ENCODE results near the gene WDR44.
"Not testable (repeated sequence)": the region's sequence is repeated elsewhere in the genome, so short reads cannot be mapped to it uniquely, and the experiment has no call there.

WDR44 gene

DNA sequence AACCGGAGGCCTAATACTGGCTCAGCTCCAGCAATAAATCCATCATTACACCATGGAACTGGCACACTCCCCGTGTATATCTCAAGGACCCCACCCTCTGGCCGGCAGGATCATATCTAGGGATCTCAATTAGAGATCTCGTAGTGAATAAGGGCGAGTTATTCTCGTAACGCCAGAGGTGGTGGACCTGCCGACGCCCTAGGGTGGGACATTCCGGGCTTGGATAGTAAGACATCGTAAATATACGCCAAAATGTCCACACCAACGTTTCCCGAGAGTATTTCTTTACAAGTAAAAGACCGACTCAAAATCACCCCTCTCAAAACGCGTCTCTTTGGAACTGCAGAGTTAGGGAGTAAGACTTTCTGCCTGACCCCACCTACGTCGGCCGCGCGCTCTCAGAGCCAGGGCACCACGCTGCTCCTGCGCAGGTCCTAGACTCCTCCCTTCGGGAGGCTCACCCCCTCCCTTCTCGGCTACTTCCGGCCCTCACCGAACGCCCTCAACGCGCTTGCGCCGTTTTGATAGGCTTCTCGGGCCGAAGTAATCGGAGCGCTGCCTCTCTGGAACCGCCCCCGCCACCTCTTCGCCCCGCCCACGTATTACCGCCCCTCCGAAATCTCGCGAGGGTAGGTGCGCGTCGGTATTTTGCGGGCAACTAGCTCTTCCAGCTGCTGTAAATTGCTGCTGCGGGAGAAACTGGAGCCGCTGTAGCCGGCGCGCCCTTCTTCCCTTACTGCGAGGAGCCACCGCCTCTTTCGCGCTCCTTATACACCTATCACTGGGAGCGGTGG is at the start of gene WDR44:
Gene WDR44 (plus strand): TSS at position 643 of the 794 bp plus-strand sequence. CDS start 398 bp downstream, outside the sequence.
- peak; percentile 80 to 93 (median 90) for DNase-seq

DNA sequence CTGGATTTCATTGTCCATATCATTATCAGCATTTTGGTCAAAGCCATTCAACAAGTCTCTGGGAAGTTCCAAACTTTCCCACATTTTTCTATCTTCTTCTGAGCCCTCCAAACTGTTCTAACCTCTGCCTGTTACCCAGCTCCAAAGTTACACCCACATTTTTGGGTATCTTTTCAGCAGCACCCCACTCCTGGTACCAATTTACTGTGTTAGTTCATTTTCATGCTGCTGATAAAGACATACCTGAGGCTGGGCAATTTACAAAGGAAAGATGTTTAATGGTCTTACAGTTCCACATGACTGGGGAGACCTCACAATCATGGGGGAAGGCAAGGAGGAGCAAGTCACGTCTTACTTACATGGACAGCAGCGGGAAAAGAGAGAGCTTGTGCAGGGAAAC is 40.1 kb upstream of the WDR44 start:
- not testable (repeated sequence) for DNase-seq

- DNase-seq: no peak
Measured at GRCh38 chrX:118315529-118315928, 30.4 kb upstream of the WDR44 start.

GRCh38 chrX:118324588-118324987 is 21.3 kb upstream of the WDR44 start:
- no peak for DNase-seq

DNA sequence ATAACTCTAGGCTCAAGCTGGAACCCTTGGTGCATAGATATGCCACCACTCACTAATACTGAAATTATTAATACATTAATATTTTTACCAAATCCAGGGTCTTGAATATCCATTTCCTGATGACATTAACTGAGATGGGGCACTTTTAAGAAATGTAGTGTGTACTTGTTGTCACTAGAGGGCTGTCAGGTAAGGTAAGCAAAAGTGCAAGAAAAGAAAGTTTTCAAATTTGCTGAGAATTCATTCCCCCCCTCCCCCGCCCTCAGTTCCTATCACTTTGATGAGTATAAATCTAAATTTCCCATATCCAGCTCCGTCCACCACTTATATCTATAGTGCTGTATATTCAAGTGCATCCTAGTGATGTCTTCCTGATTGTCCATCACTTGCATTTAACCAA is 20.5 kb upstream of the WDR44 start:
- peak in 1 of 6 experiments; percentile 4 for DNase-seq

DNA sequence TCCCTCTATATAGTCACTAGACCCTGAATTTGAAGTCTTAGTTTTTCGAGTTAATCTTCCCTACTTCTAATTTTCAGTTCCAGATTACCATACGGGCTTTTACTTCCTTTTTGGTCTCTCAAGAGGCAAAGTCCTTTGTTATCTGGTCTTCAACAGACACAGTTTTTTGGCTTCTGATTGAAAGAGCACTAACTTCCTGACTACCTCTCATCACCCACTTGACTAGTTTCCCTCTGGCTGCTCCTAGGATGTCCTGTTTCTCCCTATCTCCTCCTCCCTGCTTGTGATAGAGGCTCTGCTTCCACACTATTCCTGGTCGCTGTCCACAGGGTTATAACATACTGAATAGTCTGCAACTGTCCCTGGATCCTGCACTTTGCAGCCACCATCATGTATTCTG is 16.7 kb upstream of the WDR44 start:
- DNase-seq: no peak

GRCh38 chrX:118337687-118338086 is 8.2 kb upstream of the WDR44 start:
- no peak for DNase-seq

DNA sequence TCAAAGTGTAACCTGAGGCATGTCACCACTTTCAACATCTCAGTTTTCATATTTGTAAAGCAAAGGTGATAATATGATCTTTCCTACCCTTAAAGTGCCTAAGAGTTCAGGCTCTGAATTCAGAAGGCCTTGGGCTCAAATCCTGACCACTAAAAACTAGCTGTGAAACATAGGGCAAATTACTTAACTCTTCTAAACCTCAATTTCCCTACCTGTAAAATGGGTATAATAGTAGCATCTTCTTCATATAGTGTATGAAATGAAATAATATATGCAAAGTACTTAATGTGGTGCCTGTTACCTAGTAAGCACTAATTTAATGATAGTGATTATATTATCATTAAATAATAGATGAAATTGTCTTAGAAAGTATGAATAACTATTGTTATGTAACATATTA is 7.0 kb upstream of the WDR44 start:
- DNase-seq: no peak

DNA sequence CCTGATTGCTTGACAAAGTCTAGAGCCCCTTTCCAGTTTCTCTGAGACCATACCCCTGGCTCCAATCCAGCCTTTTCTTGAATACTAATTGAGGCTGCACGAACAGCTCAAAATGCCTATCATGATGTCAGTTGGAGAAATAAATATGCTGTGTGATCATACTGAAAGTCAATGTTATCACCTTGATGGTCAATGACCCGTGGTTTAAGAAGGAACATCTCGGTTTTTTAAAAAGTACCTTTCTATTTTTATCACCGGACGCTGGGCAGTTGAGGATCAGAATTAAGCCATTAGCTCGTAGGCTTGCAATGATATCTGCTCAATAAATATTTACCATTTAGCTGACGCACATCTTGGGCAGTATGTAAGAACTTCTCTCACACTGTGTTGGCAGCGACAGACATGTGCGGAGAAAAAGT is 852 bp upstream of the WDR44 start:
- no peak for DNase-seq

DNA sequence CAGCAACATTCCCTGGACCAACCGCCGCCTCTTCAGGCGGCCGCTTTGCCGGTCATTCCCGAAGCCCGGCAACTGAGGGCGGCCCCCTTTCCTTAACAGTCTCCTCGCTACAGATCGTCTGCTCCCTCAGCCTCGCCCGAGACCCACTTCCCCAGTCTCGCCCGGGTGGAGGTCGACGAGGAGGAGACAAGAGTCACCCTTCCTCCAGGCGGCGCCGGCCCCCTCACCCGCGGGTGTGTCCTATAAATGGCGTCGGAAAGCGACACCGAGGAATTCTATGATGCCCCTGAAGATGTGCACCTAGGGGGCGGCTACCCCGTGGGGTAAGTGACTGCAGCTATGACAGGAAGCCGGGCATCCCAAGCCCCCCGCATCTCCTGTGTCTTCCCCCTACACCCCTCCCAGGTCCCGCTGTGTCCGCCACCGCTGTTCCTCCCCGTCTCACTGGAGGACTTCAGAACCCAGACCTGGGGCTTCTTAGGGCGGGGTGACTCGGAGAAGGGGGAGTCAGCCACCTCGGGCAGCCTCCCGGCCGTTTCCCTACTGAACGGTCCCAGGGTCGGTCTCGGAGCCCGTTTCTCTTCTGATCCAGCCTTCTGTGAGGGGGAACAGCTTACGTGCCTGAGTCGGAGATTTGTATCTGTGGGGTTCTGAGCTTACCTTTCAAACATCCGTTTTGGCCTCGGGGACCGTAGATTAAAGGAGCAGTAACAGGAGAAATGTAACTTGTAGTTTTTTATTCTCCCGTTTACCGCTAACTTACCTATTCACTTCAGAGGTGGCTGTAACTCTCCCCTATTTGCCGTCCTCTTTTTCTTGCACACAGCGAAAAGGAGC is 570 bp downstream of the WDR44 start:
- DNase-seq: peak; percentile 36 to 68 (median 54)

- no peak for DNase-seq
Measured at GRCh38 chrX:118347131-118347530, 1.2 kb downstream of the WDR44 start.

DNA sequence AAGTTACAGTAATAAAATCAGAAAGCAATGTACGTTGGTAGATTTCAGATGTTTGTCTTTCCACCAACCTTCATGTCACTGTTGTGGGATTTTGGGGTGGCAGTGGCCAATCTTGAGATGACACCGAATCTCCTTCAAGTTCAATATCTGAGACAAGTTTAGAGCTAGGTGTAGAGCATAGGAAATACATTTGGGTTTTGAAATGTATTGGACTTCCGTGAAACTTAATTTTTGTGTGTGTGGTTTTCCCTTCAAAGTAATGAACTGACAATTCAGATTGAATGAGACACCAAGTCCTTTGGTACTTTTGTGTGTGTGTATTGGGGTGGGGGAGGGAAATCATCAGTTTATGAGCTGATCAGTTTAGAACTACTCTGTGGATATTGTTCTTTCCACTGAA is 1.8 kb downstream of the WDR44 start:
- peak in 1 of 6 experiments; percentile 3 for DNase-seq

DNA sequence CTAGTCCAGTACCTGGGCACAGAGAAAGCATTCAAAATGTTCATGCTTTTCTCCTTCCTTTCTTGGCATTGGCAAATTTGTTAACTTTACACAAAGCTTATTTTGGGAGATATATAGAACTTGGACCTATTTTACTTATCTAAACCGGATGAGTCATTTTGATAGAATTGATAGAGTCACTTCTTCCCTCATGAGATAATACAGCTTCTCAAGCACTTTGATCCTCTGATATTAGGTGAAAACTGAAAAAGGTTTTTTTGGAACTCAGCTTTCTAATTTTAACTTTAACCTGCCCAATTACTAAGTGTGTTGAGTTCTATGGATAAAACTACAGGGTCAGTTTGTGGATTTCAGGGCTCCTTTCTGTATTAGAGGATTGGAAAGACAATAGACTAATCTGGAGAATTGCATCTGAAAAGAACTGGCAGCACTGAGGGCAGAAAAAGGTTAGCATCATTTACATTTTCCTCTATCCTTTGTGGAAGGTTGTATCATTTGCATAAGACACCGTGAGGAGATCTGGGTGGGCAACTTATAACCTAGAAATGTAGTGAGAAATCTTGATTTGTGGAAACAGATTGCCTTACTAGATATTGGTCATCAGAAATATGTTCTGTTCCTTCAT is 2.4 kb downstream of the WDR44 start:
- no peak for DNase-seq

DNA sequence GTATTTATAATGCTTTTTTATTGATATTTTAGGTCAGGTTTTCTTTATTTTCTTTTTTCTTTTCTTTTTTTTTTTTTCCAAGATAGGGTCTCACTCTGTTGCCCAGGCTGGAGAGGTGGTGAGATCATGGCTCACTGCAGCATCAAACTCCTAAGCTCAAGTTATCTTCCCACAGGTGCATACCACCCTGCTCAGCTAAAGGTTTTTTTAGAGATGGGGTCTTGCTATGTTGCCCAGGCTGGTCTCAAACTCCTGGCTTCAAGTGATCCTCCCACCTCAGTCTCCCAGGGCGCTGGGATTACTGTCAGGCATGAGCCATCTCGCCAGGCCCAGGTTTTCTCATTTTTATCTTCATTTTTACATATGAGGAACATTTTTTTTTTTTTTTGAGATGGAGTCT is 3.3 kb downstream of the WDR44 start:
- no peak for DNase-seq

- DNase-seq: no peak
Measured at GRCh38 chrX:118350221-118350620, 4.3 kb downstream of the WDR44 start.

DNA sequence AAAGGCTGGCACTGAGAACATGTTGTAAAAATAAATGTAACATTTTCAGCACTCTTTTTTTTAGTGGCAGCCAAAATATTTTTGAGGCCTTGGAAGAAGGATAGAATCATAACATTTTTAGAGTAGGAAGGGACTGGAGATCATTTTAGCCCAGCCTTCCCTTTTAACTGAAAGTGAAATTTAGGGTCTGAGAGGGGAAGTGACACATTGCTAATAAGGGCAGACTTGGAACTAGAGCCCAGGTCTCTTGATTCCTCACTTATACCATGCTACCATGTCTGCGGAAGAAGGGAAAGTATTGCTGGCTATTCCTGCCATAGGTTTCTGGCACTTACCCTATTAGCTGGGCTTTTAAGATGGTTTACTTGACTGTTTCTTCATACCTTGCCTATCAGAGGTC is 4.8 kb downstream of the WDR44 start:
- no peak for DNase-seq

DNA sequence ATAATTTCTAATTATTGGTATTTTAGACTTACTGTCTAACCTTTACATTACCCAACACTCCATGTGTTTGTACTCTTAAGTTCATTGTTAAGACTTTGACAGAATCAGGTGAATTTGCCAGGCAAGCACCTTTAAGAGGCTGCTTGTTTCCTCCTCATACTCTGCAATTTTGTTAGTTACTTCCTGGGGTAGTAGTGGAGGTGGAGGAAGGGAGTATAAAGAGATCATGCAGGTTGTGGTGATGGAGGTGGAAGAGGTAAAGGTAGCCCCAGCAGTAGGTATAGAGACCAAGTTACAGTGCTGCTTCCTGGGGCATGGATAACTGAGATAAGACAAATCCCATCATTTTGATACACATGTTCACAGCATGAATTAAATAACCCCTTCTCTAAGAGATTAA is 6.7 kb downstream of the WDR44 start:
- DNase-seq: peak in 1 of 6 experiments; percentile 4

GRCh38 chrX:118353081-118353850 is 7.4 kb downstream of the WDR44 start:
- DNase-seq: no peak

DNA sequence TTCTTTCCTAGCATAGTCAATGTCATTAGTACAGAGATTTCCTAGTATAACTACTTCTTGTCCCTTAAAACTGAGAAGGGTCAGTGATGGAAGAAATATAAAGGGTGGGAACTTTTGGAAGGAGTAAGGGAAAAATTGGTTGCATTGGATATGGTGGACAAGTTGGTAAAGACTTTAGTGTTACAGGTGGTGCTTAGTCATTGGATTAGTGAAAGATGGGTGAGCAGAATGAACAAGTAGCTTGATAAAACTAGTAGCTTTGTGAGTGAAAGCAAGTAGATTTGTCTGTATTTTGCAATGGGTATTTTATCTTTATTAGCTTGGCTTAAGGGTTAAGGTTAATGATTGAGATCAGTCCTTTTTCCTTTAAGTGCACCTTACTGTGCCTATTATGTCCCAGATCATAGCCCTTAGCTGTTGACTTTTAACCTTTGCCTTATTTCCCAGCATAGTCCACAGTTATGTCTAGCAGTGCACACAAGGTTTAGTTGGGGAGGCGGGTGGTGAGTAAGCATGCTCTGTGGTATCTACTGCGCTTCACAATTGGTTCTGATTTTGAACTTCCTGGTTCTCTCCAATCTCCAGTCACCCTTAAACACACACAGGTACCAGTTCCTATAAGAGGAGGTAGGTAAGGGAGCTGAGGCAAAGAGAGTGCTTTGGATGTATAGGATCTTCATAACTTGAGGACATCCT is 9.5 kb downstream of the WDR44 start:
- DNase-seq: no peak

DNA sequence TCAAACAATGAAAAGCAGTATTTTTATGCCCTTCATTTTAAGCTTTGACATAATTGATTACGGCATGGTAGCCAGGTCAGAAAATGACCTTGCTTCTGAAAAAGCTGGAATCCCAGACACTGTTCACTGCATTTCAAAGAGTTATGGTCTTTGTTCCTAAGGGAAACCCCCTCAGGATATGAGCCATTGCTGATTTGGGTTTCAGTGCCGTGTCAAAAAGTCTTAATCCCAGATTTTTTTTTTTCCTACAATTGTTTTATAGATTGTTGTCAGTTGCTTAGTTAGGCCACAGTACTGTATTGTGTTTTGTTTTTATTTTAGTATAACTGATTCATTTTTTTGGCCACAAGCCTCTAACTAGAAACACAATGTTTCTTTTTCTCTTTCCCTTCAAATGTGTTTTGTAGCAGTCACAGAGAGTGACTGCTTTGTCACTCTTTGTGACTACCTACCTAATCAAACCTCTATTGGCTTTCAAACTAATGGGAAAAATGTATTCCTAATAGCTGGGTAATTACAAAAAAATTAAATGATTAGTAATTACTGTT is 10.3 kb downstream of the WDR44 start:
- no peak for DNase-seq

GRCh38 chrX:118360429-118361125 is 14.7 kb downstream of the WDR44 start:
- DNase-seq: no peak
